H1 (cell line): ENCODE data around the gene CST11. TPM values are rescaled to one million over a fixed set of nuclear protein-coding genes. Genes with fewer than 3 reads are reported as not detected.
"Not testable (repeated sequence)": the region's sequence is repeated elsewhere in the genome, so short reads cannot be mapped to it uniquely, and the experiment has no call there.

Experiments used
- CTCF ChIA-PET: fragments of 300-600 bp; sonication (Branson Sonifier 250); formaldehyde crosslinking; loops from one replicate; lab custom pipeline; 2021; ENCODE audit not compliant: partially characterized antibody; lab: Charles Lee
- POLR2A ChIA-PET: fragments of 300-600 bp; sonication (Branson Sonifier 250); formaldehyde crosslinking; loops from one replicate; lab custom pipeline; 2021; ENCODE audit warnings: inconsistent platforms; ENCODE audit not compliant: partially characterized antibody; lab: Charles Lee
- DNase-seq, 2 experiments: peaks; one replicate each; pipeline versions ENCODE4 v3.0.0 to v3.0.0-alpha.2; 2010 to 2022; ENCODE audit warnings: low spot score in 2 of 2, low read depth in 1 of 2, mixed read lengths in 1 of 2
- FAIRE-seq: peaks from 2 replicates; lab custom pipeline; 2011; peaks lifted over from hg19 to GRCh38; lab: Jason Lieb, UNC
- H2AFZ ChIP-seq: 2 replicates; pipeline ENCODE4 v1.8.1; 2012; ENCODE audit warnings: low read length, inconsistent platforms
- H2AK5ac ChIP-seq: 2 replicates; pipeline ENCODE4 v1.6.1; 2013; ENCODE audit warnings: low read depth, low read length
- H2BK120ac ChIP-seq: replicated peaks from 2 replicates; pipeline ENCODE3; 2013; ENCODE audit warnings: low read depth, low read length, inconsistent platforms
- H2BK12ac ChIP-seq: 2 replicates; pipeline ENCODE4 v1.6.1; 2013; ENCODE audit warnings: low read depth, low read length
- H2BK15ac ChIP-seq: 2 replicates; pipeline ENCODE4 v1.6.1; 2013; ENCODE audit warnings: low read length
- H2BK20ac ChIP-seq: 2 replicates; pipeline ENCODE4 v1.6.1; 2013; ENCODE audit warnings: low read length
- H2BK5ac ChIP-seq: 2 replicates; pipeline ENCODE4 v1.6.1; 2013; ENCODE audit warnings: low read depth, low read length
- H3K14ac ChIP-seq: 2 replicates; pipeline ENCODE4 v1.6.1; 2013; ENCODE audit warnings: inconsistent platforms; ENCODE audit not compliant: insufficient read length
- H3K18ac ChIP-seq: 2 replicates; pipeline ENCODE4 v1.6.1; 2013; ENCODE audit warnings: low read length; ENCODE audit errors: extremely low read depth
- H3K23ac ChIP-seq: 2 replicates; pipeline ENCODE4 v1.6.1; 2013; ENCODE audit warnings: inconsistent platforms; ENCODE audit not compliant: insufficient read length
- H3K23me2 ChIP-seq: 2 replicates; pipeline ENCODE4 v1.6.1; 2013; ENCODE audit warnings: low read depth, low read length
- H3K27ac ChIP-seq: 2 replicates; pipeline ENCODE4 v1.6.1; 2011; ENCODE audit warnings: low read depth, low read length, inconsistent platforms
- H3K27me3 ChIP-seq, 4 experiments: replicated peaks in 1 of 4; 1 replicate in 1 of 4; 2 replicates in 3 of 4; pipeline versions ENCODE4 v1.6.1 to v1.8.1; 2011 to 2013; ENCODE audit warnings: low read length in 3 of 4, mild to moderate bottlenecking in 3 of 4, inconsistent platforms in 2 of 4, mixed read lengths in 2 of 4, moderate library complexity in 1 of 4; ENCODE audit not compliant: control insufficient read depth in 3 of 4, insufficient read depth in 3 of 4; ENCODE audit errors: extremely low read depth in 1 of 4
- H3K36me3 ChIP-seq, 4 experiments: 2 replicates each; pipeline versions ENCODE4 v1.6.1 to v1.8.1; 2011 to 2013; ENCODE audit warnings: mild to moderate bottlenecking in 4 of 4, low read length in 3 of 4, moderate library complexity in 2 of 4, control low read depth in 1 of 4, inconsistent platforms in 1 of 4; ENCODE audit not compliant: insufficient read depth in 4 of 4, control insufficient read depth in 2 of 4
- H3K4ac ChIP-seq: replicated peaks from 2 replicates; pipeline ENCODE3; 2013; ENCODE audit warnings: low read length, low read depth, mixed read lengths, inconsistent platforms; ENCODE audit not compliant: insufficient read length
- H3K4me1 ChIP-seq, 4 experiments: replicated peaks in 1 of 4; 1 replicate in 1 of 4; 2 replicates in 3 of 4; pipeline versions ENCODE4 v1.6.1 to v1.8.1; 2011 to 2013; ENCODE audit warnings: low read length in 3 of 4, inconsistent platforms in 2 of 4, mixed read lengths in 1 of 4; ENCODE audit not compliant: insufficient read depth in 4 of 4, control insufficient read depth in 3 of 4
- H3K4me2 ChIP-seq, 2 experiments: 2 replicates each; pipeline versions ENCODE4 v1.6.1 to v1.8.1; 2011 to 2013; ENCODE audit warnings: low read depth in 2 of 2, low read length in 2 of 2, control low read depth in 1 of 2, inconsistent platforms in 1 of 2, mild to moderate bottlenecking in 1 of 2; ENCODE audit not compliant: insufficient read depth in 1 of 2
- H3K4me3 ChIP-seq, 4 experiments: fragments of 200-600, 300-600 bp in 1 of 4; sonication (generic), shearing (Covaris generic), sonication (Bioruptor Twin) in 1 of 4; 2 replicates each; pipeline versions ENCODE4 v1.5.1 to v1.8.1; 2011 to 2016; ENCODE audit warnings: low read length in 4 of 4, low read depth in 3 of 4, control low read depth in 2 of 4, inconsistent platforms in 2 of 4, mild to moderate bottlenecking in 2 of 4, mixed read lengths in 1 of 4, moderate library complexity in 1 of 4; ENCODE audit not compliant: insufficient read depth in 2 of 4; ENCODE audit errors: extremely low read depth in 1 of 4
- H3K56ac ChIP-seq: replicated peaks from 2 replicates; pipeline ENCODE3; 2013; ENCODE audit warnings: low read depth, mild to moderate bottlenecking, mixed read lengths, low read length, inconsistent platforms; ENCODE audit not compliant: insufficient read length
- H3K79me1 ChIP-seq: 2 replicates; pipeline ENCODE4 v1.6.1; 2013; ENCODE audit warnings: low read depth, low read length, control low read depth
- H3K79me2 ChIP-seq, 2 experiments: 2 replicates each; pipeline versions ENCODE4 v1.6.1 to v1.8.1; 2012 to 2013; ENCODE audit warnings: low read length in 2 of 2, mild to moderate bottlenecking in 2 of 2, inconsistent platforms in 1 of 2; ENCODE audit not compliant: insufficient read depth in 2 of 2, control insufficient read depth in 1 of 2
- H3K9ac ChIP-seq, 4 experiments: replicated peaks in 1 of 4; 1 replicate in 1 of 4; 2 replicates in 3 of 4; pipeline versions ENCODE4 v1.6.1 to v1.8.1; 2011 to 2013; ENCODE audit warnings: low read depth in 3 of 4, low read length in 3 of 4, control low read depth in 2 of 4, mild to moderate bottlenecking in 2 of 4, moderate library complexity in 2 of 4, inconsistent platforms in 1 of 4; ENCODE audit errors: extremely low read depth in 1 of 4
- H3K9me3 ChIP-seq, 2 experiments: 2 replicates each; pipeline versions ENCODE4 v1.6.1 to v1.8.1; 2012 to 2013; ENCODE audit warnings: mild to moderate bottlenecking in 2 of 2, moderate library complexity in 2 of 2, control low read depth in 1 of 2, inconsistent platforms in 1 of 2, low read depth in 1 of 2, low read length in 1 of 2, mixed read lengths in 1 of 2; ENCODE audit not compliant: insufficient read depth in 2 of 2
- H4K20me1 ChIP-seq, 2 experiments: replicated peaks in 1 of 2; 2 replicates each; pipeline versions ENCODE3 to v1.8.1; 2011 to 2013; ENCODE audit warnings: inconsistent platforms in 2 of 2, low read length in 2 of 2, mild to moderate bottlenecking in 1 of 2; ENCODE audit not compliant: insufficient read depth in 2 of 2, control insufficient read depth in 1 of 2
- H4K5ac ChIP-seq: 2 replicates; pipeline ENCODE4 v1.6.1; 2013; ENCODE audit warnings: low read length, low read depth, mixed read lengths, inconsistent platforms; ENCODE audit not compliant: insufficient read length
- H4K8ac ChIP-seq: 2 replicates; pipeline ENCODE4 v1.8.0; 2013; ENCODE audit warnings: mild to moderate bottlenecking, moderate library complexity, low read length, inconsistent platforms; ENCODE audit not compliant: insufficient read depth; ENCODE audit errors: extremely low read depth
- H4K91ac ChIP-seq: replicated peaks from 2 replicates; pipeline ENCODE3; 2013; ENCODE audit warnings: low read length, mixed read lengths, inconsistent platforms; ENCODE audit not compliant: insufficient read length
- WGBS, 2 experiments: shearing (Covaris generic) in 1 of 2; methylation state at CpG; one replicate each; pipeline versions ENCODE4 v1.1.6 to v1.1.7; 2013 to 2015; ENCODE audit warnings: low lambda C conversion rate in 2 of 2, mixed read lengths in 2 of 2, inconsistent platforms in 1 of 2, low coverage in 1 of 2, missing lambda C conversion rate in 1 of 2; ENCODE audit not compliant: insufficient replicate concordance in 2 of 2, insufficient coverage in 1 of 2, insufficient read length in 1 of 2; ENCODE audit errors: extremely low coverage in 1 of 2, missing lambda C conversion rate in 1 of 2; 5-methylcytosine and 5-hydroxymethylcytosine counted together
- polyA plus RNA-seq, 7 experiments: library from polyadenylated mRNA; depleted of rRNA in 3 of 7; stranded (reverse) in 5 of 7; unstranded in 2 of 7; fragments of >200 nt in 5 of 7; fragments of 200-250 nt in 2 of 7; gene quantifications; 1 replicate in 5 of 7; 2 replicates in 1 of 7; 4 replicates in 1 of 7; pipeline versions ENCODE4 v1.2.1 to v1.2.3, GENCODE V29; 2011 to 2013; ENCODE audit warnings: missing spikeins in 2 of 7, mixed read lengths in 2 of 7
- total RNA-seq: library from RNA; stranded (reverse); fragmentation: NEBNext Ultra II Directional; extraction: Animal tissue kit (Norgen Biotek cat#: 25700); gene quantifications from 2 replicates; pipeline ENCODE4 v1.2.1, GENCODE V29; 2021

The CST11 gene
- total and polyA plus RNA-seq, 2 of the 8 experiments (the other 6 are each of a cell fraction or from before 2014, with no cell fraction given): 2.0 TPM; not detected in 1

GRCh38 chr20:23472306-23472705 is 19.6 kb upstream of the CST11 start:
- Histone ChIP-seq H2BK20ac (0 out of 2 replicates have a peak overlapping the region, but pooled peaks have one; percentile 21), H2BK5ac (peak overlapping the region; percentile 75; the same call in 1 of the 2 replicates), H2BK12ac (peak overlapping the region; percentile 31; the same call in 1 of the 2 replicates), H3K4me1 (peaks cover 0 to 14% (median 5%) of the 10 kb centered on the region in 4 experiments; a peak in 4 of 7 replicates)
- not testable (repeated sequence) for H3K56ac ChIP-seq, FAIRE-seq, H4K5ac ChIP-seq, DNase-seq, H3K4ac ChIP-seq, H3K18ac ChIP-seq, H2BK15ac ChIP-seq, H2BK120ac ChIP-seq, H3K27ac ChIP-seq, H4K91ac ChIP-seq, H4K20me1 ChIP-seq, H3K79me1 ChIP-seq, H3K79me2 ChIP-seq, H3K9ac ChIP-seq, H3K23me2 ChIP-seq, H2AFZ ChIP-seq, H3K27me3 ChIP-seq, H3K36me3 ChIP-seq, H3K9me3 ChIP-seq, H2AK5ac ChIP-seq, H3K4me2 ChIP-seq, H3K4me3 ChIP-seq, H4K8ac ChIP-seq, H3K14ac ChIP-seq, H3K23ac ChIP-seq
- 87% methylated on average over 5 of the region's 5 CpGs; no CpG with 5 or more reads in 1 of the 2 experiments for WGBS, 2 experiments
- POLR2A ChIA-PET: interaction anchor here (1.2 kb wide), 1 partner anchor 51 kb away, joined by 3 read pairs; no protein-coding TSS in a partner anchor
- CTCF ChIA-PET: interaction anchor here (1.3 to 3.2 kb wide), 3 partner anchors 20 to 29 kb away, joined by 3 to 11 read pairs (median 4); partner anchors contain the start of gene CST11
